Muscle of arm (tissue), 12 donors: ENCODE results near the gene MUC5AC. TPM values are rescaled to one million over a fixed set of nuclear protein-coding genes. Genes with fewer than 3 reads are reported as not detected.

Experiments
- DNase-seq: peaks from one replicate; pipeline ENCODE4 v3.0.0-alpha.2; 2013
- polyA plus RNA-seq, 12 donors: library from polyadenylated mRNA; unstranded; fragments of 120-200 nt; gene quantifications; one replicate each; pipeline ENCODE4 v1.2.1, GENCODE V29; 2013; ENCODE audit not compliant: insufficient read length in 12 of 12

The MUC5AC gene
- polyA plus RNA-seq, 12 donors, result 0.01 to 0.09 TPM; not detected in 10

- no peak for DNase-seq
Measured at GRCh38 chr11:1225386-1226225, 67.9 kb downstream of the MUC5AC start.

GRCh38 chr11:1226226-1226985 lies 68.7 kb downstream of the MUC5AC start:
- DNase-seq, result no peak

GRCh38 chr11:1226986-1227550 lies 69.3 kb downstream of the MUC5AC start:
- no peak for DNase-seq

GRCh38 chr11:1227551-1228100 lies 69.9 kb downstream of the MUC5AC start:
- DNase-seq, result no peak

- DNase-seq, result no peak
Measured at GRCh38 chr11:1228101-1228821, 70.5 kb downstream of the MUC5AC start.

GRCh38 chr11:1228921-1229451 lies 71.2 kb downstream of the MUC5AC start:
- no peak for DNase-seq

GRCh38 chr11:1229471-1230120 lies 71.8 kb downstream of the MUC5AC start:
- no peak for DNase-seq

GRCh38 chr11:1230121-1230455 lies 72.3 kb downstream of the MUC5AC start:
- DNase-seq, result no peak

- DNase-seq, result no peak
Measured at GRCh38 chr11:1230456-1231395, 73.0 kb downstream of the MUC5AC start.

- DNase-seq, result no peak
Measured at GRCh38 chr11:1231396-1232020, 73.8 kb downstream of the MUC5AC start.

- DNase-seq, result no peak
Measured at GRCh38 chr11:1232021-1232882, 74.5 kb downstream of the MUC5AC start.

- DNase-seq, result no peak
Measured at GRCh38 chr11:1232883-1233321, 75.1 kb downstream of the MUC5AC start.

- no peak for DNase-seq
Measured at GRCh38 chr11:1233351-1234053, 75.7 kb downstream of the MUC5AC start.

GRCh38 chr11:1234054-1234720 lies 76.4 kb downstream of the MUC5AC start:
- DNase-seq, result no peak

GRCh38 chr11:1234771-1235305 lies 77.1 kb downstream of the MUC5AC start:
- no peak for DNase-seq

- DNase-seq, result no peak
Measured at GRCh38 chr11:1235306-1235900, 77.7 kb downstream of the MUC5AC start.
